GM12875 (cell line): ENCODE measurements around the gene DSCAML1.

Experiments used
- H3K4me3 ChIP-seq: one replicate; pipeline ENCODE4 v1.5.1; 2011; ENCODE audit warnings: low read depth, low read length, control low read depth
- CTCF ChIP-seq: IDR thresholded peaks from 2 replicates; pipeline ENCODE4 v1.5.1; 2011; ENCODE audit warnings: low read depth, mild to moderate bottlenecking, control low read depth, inconsistent platforms, low read length, moderate library complexity, borderline replicate concordance; ENCODE audit not compliant: insufficient read depth

Gene DSCAML1

GRCh38 chr11:117639601-117640000 lies 157.4 kb downstream of the DSCAML1 start:
- no peak for TF ChIP-seq CTCF

GRCh38 chr11:117638911-117639543 lies 158.0 kb downstream of the DSCAML1 start:
- H3K4me3 ChIP-seq: no peak overlapping the region
- TF ChIP-seq CTCF: no peak

More at GRCh38 chr11:117639601-117640000, 157.4 kb downstream of the DSCAML1 start:
- no peak overlapping the region for H3K4me3 ChIP-seq

DNA sequence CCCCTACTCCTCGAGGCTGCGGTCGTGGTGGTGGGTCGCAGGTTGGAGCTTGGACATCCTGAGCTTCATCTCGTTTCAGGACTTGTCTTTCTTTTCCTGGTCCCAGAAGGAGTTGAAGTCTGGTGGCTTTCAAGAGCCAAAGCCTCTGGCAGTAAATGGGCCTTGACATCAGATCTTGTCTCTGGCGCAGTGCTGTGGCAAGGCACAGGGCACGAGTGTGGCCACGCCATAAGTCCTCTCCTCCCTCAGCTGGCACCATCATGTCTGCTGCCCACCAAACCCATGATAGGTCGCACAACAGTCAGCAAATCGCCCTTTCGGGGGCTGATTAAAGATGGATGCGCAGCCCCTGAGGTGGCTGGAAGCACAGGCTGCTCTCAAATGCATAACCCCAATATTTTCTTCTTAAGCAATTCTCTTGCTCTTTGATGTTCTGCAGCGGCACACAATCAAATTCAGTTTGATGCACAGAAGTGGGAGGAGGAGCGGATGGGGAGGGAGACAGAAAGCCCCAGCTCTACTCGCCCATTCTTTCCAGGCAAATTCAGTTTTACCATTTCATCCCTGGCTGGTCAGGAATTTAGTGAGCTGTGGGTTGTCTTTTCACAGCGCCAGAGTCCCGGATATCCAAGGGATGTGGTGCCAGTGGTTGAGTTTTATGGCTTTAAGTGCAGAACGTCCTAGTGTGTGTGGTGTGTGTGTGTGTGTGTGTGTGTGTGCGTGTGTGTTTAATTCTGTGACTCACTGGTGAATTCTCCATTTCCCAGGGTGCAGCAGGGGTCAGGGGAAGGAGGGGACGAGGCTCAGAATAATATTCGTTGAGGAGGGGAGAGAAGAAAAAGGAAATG lies 162.0 kb downstream of the DSCAML1 start:
- TF ChIP-seq CTCF: no peak
- no peak overlapping the region for H3K4me3 ChIP-seq

GRCh38 chr11:117633976-117634755 lies 162.8 kb downstream of the DSCAML1 start:
- TF ChIP-seq CTCF: no peak
- H3K4me3 ChIP-seq: no peak overlapping the region

DNA sequence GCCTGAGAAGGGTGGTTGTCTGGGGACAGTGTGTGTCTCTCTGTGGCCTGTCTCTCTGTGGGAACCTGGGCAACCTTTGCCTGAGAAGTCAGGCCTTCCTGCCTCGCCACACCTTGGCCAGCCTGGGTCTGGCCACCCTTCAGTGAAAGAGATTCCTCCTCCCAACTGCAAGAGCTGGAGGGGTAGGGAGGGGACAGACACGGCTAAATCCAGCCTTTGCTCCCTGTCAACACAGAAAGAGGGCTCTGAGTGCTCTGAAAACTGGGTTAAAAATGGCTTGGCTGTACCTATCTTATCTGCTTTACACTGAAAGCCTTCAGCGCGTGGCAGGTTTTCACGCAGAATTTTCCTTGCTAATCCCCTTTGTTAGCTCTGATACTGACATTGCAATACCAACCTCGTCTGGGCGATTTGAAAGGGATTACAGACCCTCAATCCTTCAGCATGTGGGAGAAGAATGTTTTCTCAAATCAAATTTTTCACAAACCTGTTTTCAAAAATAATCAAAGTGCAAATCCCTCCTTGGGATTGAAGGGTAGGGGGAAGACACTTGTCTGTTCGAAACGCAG lies 163.7 kb downstream of the DSCAML1 start:
- no peak for TF ChIP-seq CTCF
- H3K4me3 ChIP-seq: no peak overlapping the region

DNA sequence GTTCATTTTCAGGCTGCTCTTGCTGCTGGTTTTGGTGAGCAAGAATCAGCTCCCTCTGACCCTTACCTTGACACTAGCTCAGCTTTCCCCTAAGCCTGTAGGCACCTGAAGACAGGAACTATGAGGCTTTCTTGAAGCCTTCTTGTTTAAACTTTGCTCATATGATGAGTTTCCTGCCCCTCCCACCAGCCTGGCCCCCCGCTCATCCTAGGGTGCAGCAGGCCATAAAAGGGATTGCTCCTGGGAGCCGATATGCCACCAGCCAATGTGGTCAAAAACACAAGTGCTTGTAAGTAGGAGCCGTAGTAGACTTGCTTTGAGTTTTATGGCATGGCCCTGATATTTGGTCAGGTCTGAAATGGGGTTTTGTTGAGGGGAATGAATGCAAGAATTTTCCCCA lies 164.7 kb downstream of the DSCAML1 start:
- TF ChIP-seq CTCF: no peak
- H3K4me3 ChIP-seq: no peak overlapping the region
